ENCODE results near the gene NEURL4. TPM values are rescaled to one million over a fixed set of nuclear protein-coding genes. Genes with fewer than 3 reads are reported as not detected.

NEURL4 gene
- polyA plus RNA-seq, 2 of the 4 experiments (the other 2 are of a cell fraction): 12.2 to 50.4 TPM

DNA sequence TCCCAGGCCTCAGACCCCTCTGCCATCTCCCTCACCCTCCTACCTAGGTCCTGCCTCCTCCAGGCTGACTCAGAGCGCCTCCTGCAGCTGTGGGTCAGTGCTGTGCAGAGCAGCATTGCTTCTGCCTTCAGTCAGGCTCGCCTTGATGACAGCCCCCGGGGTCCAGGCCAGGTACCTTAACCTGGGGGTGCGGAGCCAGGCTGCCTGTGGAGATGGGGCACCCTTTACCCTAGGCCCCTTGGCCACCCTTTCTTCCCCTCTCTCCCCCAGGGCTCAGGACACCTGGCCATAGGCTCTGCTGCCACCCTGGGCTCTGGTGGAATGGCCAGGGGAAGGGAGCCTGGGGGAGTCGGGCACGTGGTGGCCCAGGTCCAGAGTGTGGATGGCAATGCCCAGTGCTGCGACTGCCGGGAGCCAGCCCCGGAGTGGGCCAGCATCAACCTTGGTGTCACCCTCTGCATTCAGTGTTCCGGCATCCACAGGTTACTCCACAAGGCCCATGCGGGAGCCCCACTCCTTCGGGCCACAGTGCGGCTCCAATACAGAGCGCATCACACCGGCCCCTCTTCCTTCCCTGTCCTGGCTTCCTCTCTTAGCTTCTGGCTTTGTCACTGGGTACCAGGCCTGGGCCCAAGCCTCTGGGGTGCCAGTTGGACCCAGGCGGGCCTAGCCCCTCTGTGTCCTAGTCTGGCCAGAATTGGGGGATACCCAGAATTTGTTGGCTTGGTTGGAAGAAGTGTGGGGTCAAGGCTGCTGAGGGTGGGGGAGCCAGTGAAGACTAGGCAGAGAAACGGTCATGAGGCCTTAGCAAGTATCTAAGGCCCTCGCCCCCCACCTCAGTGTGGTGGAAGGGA is 17.9 kb upstream of the NEURL4 start:
- H3K4me3 ChIP-seq: no peak overlapping the region
- H3K9me3 ChIP-seq: no peaks in the 10 kb centered on the region
- 80% methylated on average over 16 of the region's 18 CpGs for WGBS (ENCODE audit: missing lambda C conversion rate)
- DNase-seq (ENCODE audit: low read depth in 1 of 2, low spot score in 1 of 2): no peak
- ChIA-PET POLR2A (interaction anchor here (3.3 kb wide), 1 partner anchor 17 kb away, joined by 12 read pairs; no protein-coding TSS in a partner anchor), CTCF (interaction anchor here (0.8 to 18.5 kb wide), 18 partner anchors 8 to 301 kb away, joined by 3 to 433 read pairs (median 4); partner anchors contain the start of genes ACAP1, NEURL4, SLC16A11 and SLC2A4)
- H3K4me2 ChIP-seq: no peak overlapping the region
- peaks cover 19% of the 10 kb centered on the region for H3K4me1 ChIP-seq
- no peak overlapping the region for H3K27ac ChIP-seq
- no peak for TF ChIP-seq EHMT2 (IDR thresholded peaks at IDR 0.05; ENCODE audit: low read depth)
- 0 out of 2 replicates have a peak, but pooled peaks have one; percentile 15 for TF ChIP-seq GATA3 (IDR thresholded peaks at IDR 0.05; ENCODE audit: borderline replicate concordance)
- no peak for TF ChIP-seq CHD2 (IDR thresholded peaks at IDR 0.05; ENCODE audit: low read length, partially characterized antibody)
- no peak for TF ChIP-seq NPAS2 (CRISPR knock-in tag; IDR thresholded peaks at IDR 0.05; ENCODE audit: borderline replicate concordance)
- no peak for TF ChIP-seq ESRRA (IDR thresholded peaks at IDR 0.05; ENCODE audit: borderline replicate concordance, low read length)
- FAIRE-seq: no peak
- ATAC-seq: no peak

DNA sequence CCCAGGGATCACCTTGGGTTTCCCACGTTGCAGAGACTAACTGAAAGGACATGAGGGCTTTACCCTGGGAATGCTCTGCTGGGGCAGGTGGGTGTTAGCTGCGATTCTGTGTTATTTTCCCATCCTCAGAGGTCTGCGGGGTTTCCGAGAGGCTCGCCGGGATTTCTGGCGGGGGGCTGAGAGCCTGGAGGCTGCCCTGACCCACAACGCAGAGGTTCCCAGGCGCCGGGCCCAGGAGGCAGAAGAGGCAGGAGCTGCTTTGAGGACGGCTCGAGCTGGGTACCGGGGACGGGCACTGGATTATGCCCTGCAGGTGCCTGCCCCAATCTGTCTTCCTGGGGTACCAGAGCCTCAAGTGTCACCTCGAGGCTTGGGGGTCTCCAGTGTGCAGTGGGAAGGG is 14.1 kb upstream of the NEURL4 start:
- Histone ChIP-seq H3K27ac (no peak overlapping the region), H3K9me3 (no peaks in the 10 kb centered on the region), H3K4me1 (peaks cover 8% of the 10 kb centered on the region; the same call in 1 of the 3 replicates), H3K4me3 (no peak overlapping the region), H3K4me2 (no peak overlapping the region)
- DNase-seq (ENCODE audit: low read depth in 1 of 2, low spot score in 1 of 2): no peak
- POLR2A ChIA-PET: interaction anchor here (1.0 to 2.9 kb wide), 2 partner anchors 14 to 30 kb away, joined by 3 to 22 read pairs; partner anchors contain the start of gene NEURL4
- TF ChIP-seq MAFK (IDR thresholded peaks at IDR 0.05; ENCODE audit: partially characterized antibody) (no peak), NFE2L2 (conservative IDR thresholded peaks at IDR 0.05; ENCODE audit: low read length) (no peak), BHLHE40 (IDR thresholded peaks at IDR 0.05; ENCODE audit: low read depth, low read length) (no peak), RNF2 (IDR thresholded peaks at IDR 0.05; ENCODE audit: borderline replicate concordance, low read depth) (no peak), CHD2 (IDR thresholded peaks at IDR 0.05; ENCODE audit: low read length, partially characterized antibody) (no peak), CBX8 (IDR thresholded peaks at IDR 0.05) (no peak), TP53 (CRISPR knock-in tag; IDR thresholded peaks at IDR 0.05) (no peak), TFCP2L1 (CRISPR knock-in tag; IDR thresholded peaks at IDR 0.05) (no peak), CBX2 (IDR thresholded peaks at IDR 0.05; ENCODE audit: borderline replicate concordance, low read depth) (no peak), CEBPB (IDR thresholded peaks at IDR 0.05) (no peak), GATA3 (IDR thresholded peaks at IDR 0.05; ENCODE audit: borderline replicate concordance) (no peak), SMC3 (IDR thresholded peaks at IDR 0.05) (no peak), HOXB5 (CRISPR knock-in tag; IDR thresholded peaks at IDR 0.05) (no peak), FOSB (CRISPR knock-in tag; IDR thresholded peaks at IDR 0.05) (no peak)
- TF ChIP-seq, protein P1, sequence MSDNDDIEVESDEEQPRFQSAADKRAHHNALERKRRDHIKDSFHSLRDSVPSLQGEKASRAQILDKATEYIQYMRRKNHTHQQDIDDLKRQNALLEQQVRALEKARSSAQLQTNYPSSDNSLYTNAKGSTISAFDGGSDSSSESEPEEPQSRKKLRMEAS (IDR thresholded peaks at IDR 0.05): no peak
- TF ChIP-seq, protein P2, sequence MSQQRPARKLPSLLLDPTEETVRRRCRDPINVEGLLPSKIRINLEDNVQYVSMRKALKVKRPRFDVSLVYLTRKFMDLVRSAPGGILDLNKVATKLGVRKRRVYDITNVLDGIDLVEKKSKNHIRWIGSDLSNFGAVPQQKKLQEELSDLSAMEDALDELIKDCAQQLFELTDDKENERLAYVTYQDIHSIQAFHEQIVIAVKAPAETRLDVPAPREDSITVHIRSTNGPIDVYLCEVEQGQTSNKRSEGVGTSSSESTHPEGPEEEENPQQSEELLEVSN (IDR thresholded peaks at IDR 0.05; ENCODE audit: borderline replicate concordance, low read depth): no peak
- TF ChIP-seq, protein P3, sequence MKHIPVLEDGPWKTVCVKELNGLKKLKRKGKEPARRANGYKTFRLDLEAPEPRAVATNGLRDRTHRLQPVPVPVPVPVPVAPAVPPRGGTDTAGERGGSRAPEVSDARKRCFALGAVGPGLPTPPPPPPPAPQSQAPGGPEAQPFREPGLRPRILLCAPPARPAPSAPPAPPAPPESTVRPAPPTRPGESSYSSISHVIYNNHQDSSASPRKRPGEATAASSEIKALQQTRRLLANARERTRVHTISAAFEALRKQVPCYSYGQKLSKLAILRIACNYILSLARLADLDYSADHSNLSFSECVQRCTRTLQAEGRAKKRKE (CRISPR knock-in tag; IDR thresholded peaks at IDR 0.05; ENCODE audit: low read depth): no peak
- TF ChIP-seq, protein P4, sequence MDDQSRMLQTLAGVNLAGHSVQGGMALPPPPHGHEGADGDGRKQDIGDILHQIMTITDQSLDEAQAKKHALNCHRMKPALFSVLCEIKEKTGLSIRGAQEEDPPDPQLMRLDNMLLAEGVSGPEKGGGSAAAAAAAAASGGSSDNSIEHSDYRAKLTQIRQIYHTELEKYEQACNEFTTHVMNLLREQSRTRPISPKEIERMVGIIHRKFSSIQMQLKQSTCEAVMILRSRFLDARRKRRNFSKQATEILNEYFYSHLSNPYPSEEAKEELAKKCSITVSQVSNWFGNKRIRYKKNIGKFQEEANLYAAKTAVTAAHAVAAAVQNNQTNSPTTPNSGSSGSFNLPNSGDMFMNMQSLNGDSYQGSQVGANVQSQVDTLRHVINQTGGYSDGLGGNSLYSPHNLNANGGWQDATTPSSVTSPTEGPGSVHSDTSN (IDR thresholded peaks at IDR 0.05): no peak
- WGBS (ENCODE audit: missing lambda C conversion rate): 70% methylated on average over 15 of the region's 15 CpGs
- ATAC-seq: no peak
- CTCF ChIA-PET: interaction anchor here (1.0 to 18.5 kb wide), 10 partner anchors 9 to 297 kb away, joined by 3 to 433 read pairs (median 14); partner anchors contain the start of genes ACAP1, KCTD11, NEURL4 and NLGN2
- FAIRE-seq: no peak
